ENCODE results near the gene SIPA1L2. TPM values are rescaled to one million over a fixed set of nuclear protein-coding genes. Genes with fewer than 3 reads are reported as not detected.
A peak's percentile ranks its signal among the peaks of the same experiment; 100 is the strongest.

SIPA1L2 gene
- total and polyA plus RNA-seq, 2 donors (not counting 1 experiment from before 2014, with no cell fraction given): 0.39 to 2.0 TPM

- H3K27ac ChIP-seq (ENCODE audit: insufficient read depth, low read length): no peak overlapping the region
- H3K4me3 ChIP-seq (replicated peaks in 1 of 4; ENCODE audit: control extremely low read depth in 1 of 4, insufficient read depth in 1 of 4, low read depth in 3 of 4, low read length in 4 of 4): no peak overlapping the region
- no peaks in the 10 kb centered on the region for H3K36me3 ChIP-seq (ENCODE audit: control insufficient read depth, insufficient read depth, low read length)
- DNase-seq (ENCODE audit: low read depth in 2 of 2): peak in 1 of 2 donors; percentile 10
- TF ChIP-seq CTCF (conservative IDR thresholded peaks at IDR 0.05 in 1 of 2, IDR thresholded peaks at IDR 0.05 in 1 of 2; ENCODE audit: low read depth in 1 of 2, low read length in 2 of 2): no peak
- no peak for TF ChIP-seq EZH2 (IDR thresholded peaks at IDR 0.05; ENCODE audit: low read length, missing control alignments)
- H3K4me2 ChIP-seq (ENCODE audit: extremely low read depth, insufficient read depth, low read length): no peak overlapping the region
- H3K9ac ChIP-seq (ENCODE audit: insufficient read depth, low read length): no peak overlapping the region
- no peaks in the 10 kb centered on the region for H3K79me2 ChIP-seq (ENCODE audit: control insufficient read depth, insufficient read depth, low read length)
- H3K9me3 ChIP-seq (ENCODE audit: control insufficient read depth, insufficient read depth, low read depth, low read length): no peaks in the 10 kb centered on the region
- no peaks in the 10 kb centered on the region for H3K27me3 ChIP-seq (ENCODE audit: control insufficient read depth, insufficient read depth, low read length)
- H3K4me1 ChIP-seq (ENCODE audit: control insufficient read depth, extremely low read depth, insufficient read depth, low read length): no peaks in the 10 kb centered on the region
- H2AFZ ChIP-seq (ENCODE audit: low read length): no peak overlapping the region
- H4K20me1 ChIP-seq (ENCODE audit: control insufficient read depth, extremely low read depth, insufficient read depth, low read length): no peaks in the 10 kb centered on the region
Measured at GRCh38 chr1:232617237-232617636, 12.7 kb downstream of the SIPA1L2 start.

GRCh38 chr1:232615306-232615800 lies 14.6 kb downstream of the SIPA1L2 start:
- H3K4me2 ChIP-seq (ENCODE audit: extremely low read depth, insufficient read depth, low read length): no peak overlapping the region
- H3K4me1 ChIP-seq (ENCODE audit: control insufficient read depth, extremely low read depth, insufficient read depth, low read length): no peaks in the 10 kb centered on the region
- H3K36me3 ChIP-seq (ENCODE audit: control insufficient read depth, insufficient read depth, low read length): no peaks in the 10 kb centered on the region
- peak in 1 of 2 donors; percentile 25 for DNase-seq (ENCODE audit: low read depth in 2 of 2)
- no peaks in the 10 kb centered on the region for H3K27me3 ChIP-seq (ENCODE audit: control insufficient read depth, insufficient read depth, low read length)
- no peak overlapping the region for H3K4me3 ChIP-seq (replicated peaks in 1 of 4; ENCODE audit: control extremely low read depth in 1 of 4, insufficient read depth in 1 of 4, low read depth in 3 of 4, low read length in 4 of 4)
- no peaks in the 10 kb centered on the region for H3K9me3 ChIP-seq (ENCODE audit: control insufficient read depth, insufficient read depth, low read depth, low read length)
- no peaks in the 10 kb centered on the region for H3K79me2 ChIP-seq (ENCODE audit: control insufficient read depth, insufficient read depth, low read length)
- H3K9ac ChIP-seq (ENCODE audit: insufficient read depth, low read length): no peak overlapping the region
- no peak overlapping the region for H2AFZ ChIP-seq (ENCODE audit: low read length)
- TF ChIP-seq CTCF (conservative IDR thresholded peaks at IDR 0.05 in 1 of 2, IDR thresholded peaks at IDR 0.05 in 1 of 2; ENCODE audit: low read depth in 1 of 2, low read length in 2 of 2): no peak
- no peak for TF ChIP-seq EZH2 (IDR thresholded peaks at IDR 0.05; ENCODE audit: low read length, missing control alignments)
- no peak overlapping the region for H3K27ac ChIP-seq (ENCODE audit: insufficient read depth, low read length)
- H4K20me1 ChIP-seq (ENCODE audit: control insufficient read depth, extremely low read depth, insufficient read depth, low read length): no peaks in the 10 kb centered on the region

- Histone ChIP-seq H4K20me1 (ENCODE audit: control insufficient read depth, extremely low read depth, insufficient read depth, low read length) (no peaks in the 10 kb centered on the region), H3K9ac (ENCODE audit: insufficient read depth, low read length) (no peak overlapping the region), H3K9me3 (ENCODE audit: control insufficient read depth, insufficient read depth, low read depth, low read length) (no peaks in the 10 kb centered on the region), H3K4me3 (replicated peaks in 1 of 4; ENCODE audit: control extremely low read depth in 1 of 4, insufficient read depth in 1 of 4, low read depth in 3 of 4, low read length in 4 of 4) (no peak overlapping the region), H3K79me2 (ENCODE audit: control insufficient read depth, insufficient read depth, low read length) (no peaks in the 10 kb centered on the region), H3K36me3 (ENCODE audit: control insufficient read depth, insufficient read depth, low read length) (no peaks in the 10 kb centered on the region), H2AFZ (ENCODE audit: low read length) (no peak overlapping the region), H3K27ac (ENCODE audit: insufficient read depth, low read length) (no peak overlapping the region), H3K4me1 (ENCODE audit: control insufficient read depth, extremely low read depth, insufficient read depth, low read length) (no peaks in the 10 kb centered on the region), H3K4me2 (ENCODE audit: extremely low read depth, insufficient read depth, low read length) (no peak overlapping the region), H3K27me3 (ENCODE audit: control insufficient read depth, insufficient read depth, low read length) (no peaks in the 10 kb centered on the region)
- peak in 1 of 2 donors; percentile 25 for DNase-seq (ENCODE audit: low read depth in 2 of 2)
- TF ChIP-seq EZH2 (IDR thresholded peaks at IDR 0.05; ENCODE audit: low read length, missing control alignments) (no peak), CTCF (conservative IDR thresholded peaks at IDR 0.05 in 1 of 2, IDR thresholded peaks at IDR 0.05 in 1 of 2; ENCODE audit: low read depth in 1 of 2, low read length in 2 of 2) (no peak)
Measured at GRCh38 chr1:232614811-232615210, 15.1 kb downstream of the SIPA1L2 start.
